Measurements from ENCODE around the gene TOMM70. TPM values are rescaled to one million over a fixed set of nuclear protein-coding genes. Genes with fewer than 3 reads are reported as not detected.

TOMM70 gene
- total and polyA plus RNA-seq, 2 of the 13 experiments (the other 11 are each of a cell fraction or from before 2014, with no cell fraction given) = 27.0 to 77.2 TPM

DNA sequence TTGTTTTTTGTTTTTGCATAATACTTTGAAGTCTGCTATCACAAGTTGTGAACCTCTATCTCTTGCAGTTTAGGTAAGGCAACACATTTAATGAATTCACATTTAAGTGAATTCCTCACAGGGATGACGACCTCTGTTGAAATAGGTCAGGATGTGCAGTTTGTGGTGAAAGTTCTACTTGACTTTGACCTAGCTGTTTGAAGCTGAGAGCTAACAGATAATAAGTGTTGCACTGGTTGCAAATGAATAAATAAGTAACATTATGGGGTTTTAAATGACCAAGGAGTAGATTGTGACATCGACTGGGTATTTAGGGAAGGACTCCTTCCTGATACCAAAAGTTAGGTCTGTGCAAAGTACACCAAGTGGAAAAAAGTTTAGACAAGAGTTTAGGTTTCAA, 42.5 kb downstream of the TOMM70 start (continued):
- TF ChIP-seq RFX3 (CRISPR knock-in tag; IDR thresholded peaks at IDR 0.05) (no peak), RFXAP (CRISPR knock-in tag; IDR thresholded peaks at IDR 0.05; ENCODE audit: borderline replicate concordance) (no peak), NFIC (IDR thresholded peaks at IDR 0.05; ENCODE audit: low read length) (no peak), ZNF510 (CRISPR knock-in tag; IDR thresholded peaks at IDR 0.05; ENCODE audit: low read depth) (no peak), ZSCAN21 (CRISPR knock-in tag; IDR thresholded peaks at IDR 0.05; ENCODE audit: borderline replicate concordance) (no peak), TEAD2 (CRISPR knock-in tag; IDR thresholded peaks at IDR 0.05) (no peak), KLF13 (CRISPR knock-in tag; IDR thresholded peaks at IDR 0.05) (no peak), DPF2 (CRISPR knock-in tag; IDR thresholded peaks at IDR 0.05; ENCODE audit: borderline replicate concordance, low read depth) (no peak), ZFP37 (CRISPR knock-in tag; IDR thresholded peaks at IDR 0.05; ENCODE audit: borderline replicate concordance) (no peak), HNF4A (CRISPR knock-in tag; IDR thresholded peaks at IDR 0.05) (peak; percentile 62), SKI (IDR thresholded peaks at IDR 0.05; ENCODE audit: partially characterized antibody) (peak; percentile 78)
- TF ChIP-seq, protein P1, sequence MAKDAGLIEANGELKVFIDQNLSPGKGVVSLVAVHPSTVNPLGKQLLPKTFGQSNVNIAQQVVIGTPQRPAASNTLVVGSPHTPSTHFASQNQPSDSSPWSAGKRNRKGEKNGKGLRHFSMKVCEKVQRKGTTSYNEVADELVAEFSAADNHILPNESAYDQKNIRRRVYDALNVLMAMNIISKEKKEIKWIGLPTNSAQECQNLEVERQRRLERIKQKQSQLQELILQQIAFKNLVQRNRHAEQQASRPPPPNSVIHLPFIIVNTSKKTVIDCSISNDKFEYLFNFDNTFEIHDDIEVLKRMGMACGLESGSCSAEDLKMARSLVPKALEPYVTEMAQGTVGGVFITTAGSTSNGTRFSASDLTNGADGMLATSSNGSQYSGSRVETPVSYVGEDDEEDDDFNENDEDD (CRISPR knock-in tag; IDR thresholded peaks at IDR 0.05; ENCODE audit: borderline replicate concordance) = no peak
- TF ChIP-seq, protein P2, sequence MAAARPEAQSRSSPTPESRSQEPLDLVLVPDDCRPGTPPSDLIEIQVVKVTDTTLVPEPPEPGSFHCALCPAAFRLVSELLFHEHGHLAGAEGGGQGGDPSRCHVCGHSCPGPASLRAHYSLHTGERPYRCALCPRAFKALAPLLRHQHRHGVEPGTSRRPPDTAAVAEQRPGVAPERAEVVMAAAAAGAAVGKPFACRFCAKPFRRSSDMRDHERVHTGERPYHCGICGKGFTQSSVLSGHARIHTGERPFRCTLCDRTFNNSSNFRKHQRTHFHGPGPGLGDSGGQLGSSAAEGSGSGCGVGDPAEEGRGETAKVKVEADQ (CRISPR knock-in tag; IDR thresholded peaks at IDR 0.05; ENCODE audit: borderline replicate concordance) = no peak
- TF ChIP-seq, protein P3, sequence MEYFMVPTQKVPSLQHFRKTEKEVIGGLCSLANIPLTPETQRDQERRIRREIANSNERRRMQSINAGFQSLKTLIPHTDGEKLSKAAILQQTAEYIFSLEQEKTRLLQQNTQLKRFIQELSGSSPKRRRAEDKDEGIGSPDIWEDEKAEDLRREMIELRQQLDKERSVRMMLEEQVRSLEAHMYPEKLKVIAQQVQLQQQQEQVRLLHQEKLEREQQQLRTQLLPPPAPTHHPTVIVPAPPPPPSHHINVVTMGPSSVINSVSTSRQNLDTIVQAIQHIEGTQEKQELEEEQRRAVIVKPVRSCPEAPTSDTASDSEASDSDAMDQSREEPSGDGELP (IDR thresholded peaks at IDR 0.05; ENCODE audit: borderline replicate concordance, low read depth) = no peak
- TF ChIP-seq, protein P4, sequence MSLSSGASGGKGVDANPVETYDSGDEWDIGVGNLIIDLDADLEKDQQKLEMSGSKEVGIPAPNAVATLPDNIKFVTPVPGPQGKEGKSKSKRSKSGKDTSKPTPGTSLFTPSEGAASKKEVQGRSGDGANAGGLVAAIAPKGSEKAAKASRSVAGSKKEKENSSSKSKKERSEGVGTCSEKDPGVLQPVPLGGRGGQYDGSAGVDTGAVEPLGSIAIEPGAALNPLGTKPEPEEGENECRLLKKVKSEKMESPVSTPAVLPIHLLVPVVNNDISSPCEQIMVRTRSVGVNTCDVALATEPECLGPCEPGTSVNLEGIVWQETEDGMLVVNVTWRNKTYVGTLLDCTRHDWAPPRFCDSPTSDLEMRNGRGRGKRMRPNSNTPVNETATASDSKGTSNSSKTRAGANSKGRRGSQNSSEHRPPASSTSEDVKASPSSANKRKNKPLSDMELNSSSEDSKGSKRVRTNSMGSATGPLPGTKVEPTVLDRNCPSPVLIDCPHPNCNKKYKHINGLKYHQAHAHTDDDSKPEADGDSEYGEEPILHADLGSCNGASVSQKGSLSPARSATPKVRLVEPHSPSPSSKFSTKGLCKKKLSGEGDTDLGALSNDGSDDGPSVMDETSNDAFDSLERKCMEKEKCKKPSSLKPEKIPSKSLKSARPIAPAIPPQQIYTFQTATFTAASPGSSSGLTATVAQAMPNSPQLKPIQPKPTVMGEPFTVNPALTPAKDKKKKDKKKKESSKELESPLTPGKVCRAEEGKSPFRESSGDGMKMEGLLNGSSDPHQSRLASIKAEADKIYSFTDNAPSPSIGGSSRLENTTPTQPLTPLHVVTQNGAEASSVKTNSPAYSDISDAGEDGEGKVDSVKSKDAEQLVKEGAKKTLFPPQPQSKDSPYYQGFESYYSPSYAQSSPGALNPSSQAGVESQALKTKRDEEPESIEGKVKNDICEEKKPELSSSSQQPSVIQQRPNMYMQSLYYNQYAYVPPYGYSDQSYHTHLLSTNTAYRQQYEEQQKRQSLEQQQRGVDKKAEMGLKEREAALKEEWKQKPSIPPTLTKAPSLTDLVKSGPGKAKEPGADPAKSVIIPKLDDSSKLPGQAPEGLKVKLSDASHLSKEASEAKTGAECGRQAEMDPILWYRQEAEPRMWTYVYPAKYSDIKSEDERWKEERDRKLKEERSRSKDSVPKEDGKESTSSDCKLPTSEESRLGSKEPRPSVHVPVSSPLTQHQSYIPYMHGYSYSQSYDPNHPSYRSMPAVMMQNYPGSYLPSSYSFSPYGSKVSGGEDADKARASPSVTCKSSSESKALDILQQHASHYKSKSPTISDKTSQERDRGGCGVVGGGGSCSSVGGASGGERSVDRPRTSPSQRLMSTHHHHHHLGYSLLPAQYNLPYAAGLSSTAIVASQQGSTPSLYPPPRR (CRISPR knock-in tag; IDR thresholded peaks at IDR 0.05; ENCODE audit: borderline replicate concordance) = no peak
- TF ChIP-seq, protein P5, sequence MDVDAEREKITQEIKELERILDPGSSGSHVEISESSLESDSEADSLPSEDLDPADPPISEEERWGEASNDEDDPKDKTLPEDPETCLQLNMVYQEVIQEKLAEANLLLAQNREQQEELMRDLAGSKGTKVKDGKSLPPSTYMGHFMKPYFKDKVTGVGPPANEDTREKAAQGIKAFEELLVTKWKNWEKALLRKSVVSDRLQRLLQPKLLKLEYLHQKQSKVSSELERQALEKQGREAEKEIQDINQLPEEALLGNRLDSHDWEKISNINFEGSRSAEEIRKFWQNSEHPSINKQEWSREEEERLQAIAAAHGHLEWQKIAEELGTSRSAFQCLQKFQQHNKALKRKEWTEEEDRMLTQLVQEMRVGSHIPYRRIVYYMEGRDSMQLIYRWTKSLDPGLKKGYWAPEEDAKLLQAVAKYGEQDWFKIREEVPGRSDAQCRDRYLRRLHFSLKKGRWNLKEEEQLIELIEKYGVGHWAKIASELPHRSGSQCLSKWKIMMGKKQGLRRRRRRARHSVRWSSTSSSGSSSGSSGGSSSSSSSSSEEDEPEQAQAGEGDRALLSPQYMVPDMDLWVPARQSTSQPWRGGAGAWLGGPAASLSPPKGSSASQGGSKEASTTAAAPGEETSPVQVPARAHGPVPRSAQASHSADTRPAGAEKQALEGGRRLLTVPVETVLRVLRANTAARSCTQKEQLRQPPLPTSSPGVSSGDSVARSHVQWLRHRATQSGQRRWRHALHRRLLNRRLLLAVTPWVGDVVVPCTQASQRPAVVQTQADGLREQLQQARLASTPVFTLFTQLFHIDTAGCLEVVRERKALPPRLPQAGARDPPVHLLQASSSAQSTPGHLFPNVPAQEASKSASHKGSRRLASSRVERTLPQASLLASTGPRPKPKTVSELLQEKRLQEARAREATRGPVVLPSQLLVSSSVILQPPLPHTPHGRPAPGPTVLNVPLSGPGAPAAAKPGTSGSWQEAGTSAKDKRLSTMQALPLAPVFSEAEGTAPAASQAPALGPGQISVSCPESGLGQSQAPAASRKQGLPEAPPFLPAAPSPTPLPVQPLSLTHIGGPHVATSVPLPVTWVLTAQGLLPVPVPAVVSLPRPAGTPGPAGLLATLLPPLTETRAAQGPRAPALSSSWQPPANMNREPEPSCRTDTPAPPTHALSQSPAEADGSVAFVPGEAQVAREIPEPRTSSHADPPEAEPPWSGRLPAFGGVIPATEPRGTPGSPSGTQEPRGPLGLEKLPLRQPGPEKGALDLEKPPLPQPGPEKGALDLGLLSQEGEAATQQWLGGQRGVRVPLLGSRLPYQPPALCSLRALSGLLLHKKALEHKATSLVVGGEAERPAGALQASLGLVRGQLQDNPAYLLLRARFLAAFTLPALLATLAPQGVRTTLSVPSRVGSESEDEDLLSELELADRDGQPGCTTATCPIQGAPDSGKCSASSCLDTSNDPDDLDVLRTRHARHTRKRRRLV (CRISPR knock-in tag; IDR thresholded peaks at IDR 0.05) = no peak
